NCI-H1105 treated with DMSO at 0.1 percent for 48 hours (cell line): Measurements from ENCODE around the gene SLC12A8.

Source experiments
- DNase-seq: peaks from one replicate; lab custom pipeline; 2025; lab: John Stamatoyannopoulos, UW

Gene SLC12A8, protein sequence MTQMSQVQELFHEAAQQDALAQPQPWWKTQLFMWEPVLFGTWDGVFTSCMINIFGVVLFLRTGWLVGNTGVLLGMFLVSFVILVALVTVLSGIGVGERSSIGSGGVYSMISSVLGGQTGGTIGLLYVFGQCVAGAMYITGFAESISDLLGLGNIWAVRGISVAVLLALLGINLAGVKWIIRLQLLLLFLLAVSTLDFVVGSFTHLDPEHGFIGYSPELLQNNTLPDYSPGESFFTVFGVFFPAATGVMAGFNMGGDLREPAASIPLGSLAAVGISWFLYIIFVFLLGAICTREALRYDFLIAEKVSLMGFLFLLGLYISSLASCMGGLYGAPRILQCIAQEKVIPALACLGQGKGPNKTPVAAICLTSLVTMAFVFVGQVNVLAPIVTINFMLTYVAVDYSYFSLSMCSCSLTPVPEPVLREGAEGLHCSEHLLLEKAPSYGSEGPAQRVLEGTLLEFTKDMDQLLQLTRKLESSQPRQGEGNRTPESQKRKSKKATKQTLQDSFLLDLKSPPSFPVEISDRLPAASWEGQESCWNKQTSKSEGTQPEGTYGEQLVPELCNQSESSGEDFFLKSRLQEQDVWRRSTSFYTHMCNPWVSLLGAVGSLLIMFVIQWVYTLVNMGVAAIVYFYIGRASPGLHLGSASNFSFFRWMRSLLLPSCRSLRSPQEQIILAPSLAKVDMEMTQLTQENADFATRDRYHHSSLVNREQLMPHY

DNA sequence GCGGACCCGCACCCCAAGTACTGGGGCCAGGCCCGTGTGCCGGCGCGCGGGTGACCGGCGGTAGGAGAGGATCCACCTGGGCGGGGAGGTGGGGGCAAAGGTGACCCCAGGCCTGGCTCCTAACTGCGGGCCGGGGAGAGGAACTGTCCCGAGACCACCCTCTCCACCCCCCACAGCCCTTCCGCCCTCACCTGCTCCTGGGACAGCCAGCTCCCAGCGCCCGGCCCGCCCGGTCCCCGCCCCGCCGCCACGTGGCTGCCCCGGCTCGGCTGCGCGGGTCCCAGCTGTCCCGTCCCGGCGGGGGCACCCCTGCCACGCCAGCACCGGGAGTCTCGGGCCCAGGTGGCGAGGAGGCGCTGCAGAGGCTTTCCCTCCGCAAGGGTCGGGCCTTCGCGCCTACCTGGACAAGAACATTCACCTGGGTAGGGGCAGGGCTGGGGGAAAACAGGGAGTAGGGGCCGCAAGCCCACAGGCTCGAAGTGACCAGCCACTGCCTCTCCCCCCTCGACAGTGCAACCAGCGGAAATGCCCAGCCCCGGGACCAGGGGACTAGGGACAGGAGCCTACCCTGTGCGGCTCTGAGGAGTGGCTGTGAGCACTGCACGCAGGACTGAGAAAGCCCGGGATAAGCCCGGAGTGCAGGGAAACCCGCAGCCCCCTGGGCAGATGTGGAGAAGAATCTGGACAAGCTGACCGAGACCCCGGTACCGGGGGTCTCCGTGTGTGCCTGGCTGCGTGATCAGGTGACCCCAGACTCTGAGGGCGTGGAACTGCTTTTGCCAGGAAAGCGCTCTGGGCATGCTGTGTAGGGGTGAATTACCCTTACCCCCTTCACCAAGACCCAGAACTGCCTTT is at the start of gene SLC12A8:
TSS of gene SLC12A8 (minus strand) at position 240 of the 855 bp plus-strand sequence. CDS start 1,399 bp downstream, outside the sequence.
- DNase-seq, result no peak

DNA sequence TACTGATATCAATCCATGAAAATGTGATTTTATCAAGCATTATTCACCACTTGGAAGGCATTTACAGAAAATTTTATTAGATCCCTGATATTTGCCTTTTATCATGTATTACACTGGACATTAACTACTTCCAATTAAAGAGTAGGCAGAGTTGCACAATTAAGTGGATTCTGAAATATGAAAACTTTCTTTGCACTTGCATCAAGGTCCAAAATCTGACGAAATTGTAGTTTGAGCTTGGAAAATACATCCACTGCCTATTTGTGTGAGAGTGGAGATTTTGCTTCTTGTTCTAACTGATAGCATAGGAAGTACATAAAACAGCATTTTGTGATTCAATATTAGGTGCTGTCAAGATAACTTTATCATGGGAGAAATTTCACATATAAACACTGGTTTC is 49.6 kb upstream of the SLC12A8 start:
- no peak for DNase-seq

DNA sequence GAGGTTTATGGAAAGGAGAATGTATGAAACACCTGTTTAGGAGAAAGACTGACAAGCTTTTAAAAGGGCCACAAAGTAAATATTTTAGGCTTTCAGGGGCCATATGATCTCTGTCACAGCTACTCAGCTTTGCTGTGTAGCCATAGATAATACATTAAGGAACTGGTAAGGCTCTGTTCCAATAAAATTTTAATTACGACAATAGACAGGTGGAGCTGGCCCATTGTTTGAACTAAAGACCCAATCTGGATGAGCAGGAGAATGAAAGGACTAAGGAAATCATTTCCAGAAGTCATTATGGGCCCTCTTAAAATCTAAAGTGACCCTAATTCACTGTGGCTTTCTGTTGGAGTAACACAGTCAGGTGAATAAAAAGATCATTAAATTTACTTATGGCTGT is 48.5 kb upstream of the SLC12A8 start:
- DNase-seq, result peak; percentile 99

DNA sequence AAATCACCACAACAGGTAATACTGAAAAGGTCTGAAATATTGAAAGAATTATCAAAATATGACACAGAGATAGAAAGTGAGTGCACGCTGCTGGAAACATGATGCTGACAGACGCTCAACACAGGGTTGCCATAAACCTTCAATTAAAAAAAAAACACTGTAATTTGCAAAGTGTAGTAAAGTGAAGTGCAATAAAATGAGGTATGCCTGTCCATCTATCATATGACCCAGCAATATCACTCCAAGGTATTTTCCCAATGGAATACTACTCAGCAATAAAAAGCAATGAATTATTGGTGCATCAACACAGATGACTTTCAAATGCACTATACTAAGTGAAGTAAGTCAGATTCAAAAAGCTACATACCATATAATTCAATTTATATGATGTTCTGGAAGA is 47.6 kb upstream of the SLC12A8 start:
- no peak for DNase-seq

DNA sequence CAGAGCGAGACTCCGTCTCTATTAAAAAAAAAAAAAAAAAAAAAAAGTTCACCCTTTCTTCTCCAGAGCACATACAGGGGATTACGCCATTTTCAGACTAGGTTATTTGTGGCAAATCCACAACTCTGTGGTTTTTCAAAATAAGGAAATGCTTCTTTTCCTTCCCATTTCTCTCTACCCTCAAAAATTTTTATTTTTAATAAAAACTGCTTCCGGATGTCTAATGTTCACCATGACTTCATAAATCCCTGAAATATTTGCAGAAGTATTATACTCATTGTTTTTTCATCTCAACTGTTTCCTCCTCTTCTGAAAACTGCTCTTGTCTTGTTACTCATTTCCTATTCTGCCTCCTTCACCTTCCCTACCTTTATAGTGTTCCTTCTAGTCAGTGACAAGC is 45.0 kb upstream of the SLC12A8 start:
- DNase-seq, result no peak

DNA sequence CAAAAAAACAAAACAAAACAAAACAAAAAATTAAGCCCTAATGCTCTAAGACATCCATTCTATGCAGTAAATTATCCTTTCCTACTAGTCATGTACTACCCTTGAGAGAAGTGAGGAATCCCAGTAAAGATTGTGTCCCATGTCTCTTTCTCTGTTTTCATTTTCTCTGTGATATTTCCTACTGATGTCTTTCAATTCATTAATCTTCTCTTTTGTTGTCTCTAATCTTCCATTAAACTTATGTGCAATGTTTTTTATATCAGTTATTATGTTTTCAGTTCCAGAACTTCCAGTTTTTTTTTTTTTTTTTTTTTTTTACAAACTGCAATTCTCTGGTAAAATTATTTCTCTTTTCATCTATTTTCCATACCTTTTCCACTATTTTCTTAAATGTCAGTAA is 44.1 kb upstream of the SLC12A8 start:
- DNase-seq, result no peak

DNA sequence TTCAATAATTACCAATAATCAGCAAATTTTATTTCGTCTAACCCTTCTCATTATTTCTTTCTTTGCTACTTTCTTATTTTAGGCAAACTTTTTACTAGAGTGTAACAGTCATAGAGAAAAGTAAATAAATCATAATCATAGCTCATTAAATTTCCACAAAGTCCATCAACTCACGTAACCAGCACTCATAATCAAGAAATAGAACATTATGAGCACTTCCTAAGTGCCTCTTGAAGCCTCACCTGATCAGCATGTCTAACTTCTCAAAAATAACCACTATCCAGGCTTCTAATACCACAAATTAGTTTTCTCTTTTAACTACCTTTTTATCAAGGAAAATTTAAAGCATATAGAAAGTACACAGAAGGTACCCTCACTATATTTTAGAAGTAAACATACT is 38.4 kb upstream of the SLC12A8 start:
- DNase-seq, result peak; percentile 61

DNA sequence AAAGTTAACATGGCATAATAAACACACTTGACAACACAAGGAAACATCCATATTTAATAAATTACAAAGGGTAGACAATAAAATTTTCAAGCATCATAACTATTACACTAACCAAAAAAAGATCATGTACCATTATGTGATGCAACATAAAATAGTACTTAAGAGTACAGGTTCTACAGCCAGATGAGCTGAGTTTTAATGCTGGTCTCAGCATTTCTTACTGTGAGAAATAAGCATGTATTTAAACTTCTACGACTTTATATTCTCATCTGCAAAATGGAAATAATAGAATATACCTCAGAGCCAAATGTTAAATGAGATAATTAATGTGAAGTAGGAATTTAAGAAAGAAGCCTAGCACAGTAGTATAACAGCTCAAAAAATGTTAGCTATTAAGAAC is 33.7 kb upstream of the SLC12A8 start:
- DNase-seq, result no peak

DNA sequence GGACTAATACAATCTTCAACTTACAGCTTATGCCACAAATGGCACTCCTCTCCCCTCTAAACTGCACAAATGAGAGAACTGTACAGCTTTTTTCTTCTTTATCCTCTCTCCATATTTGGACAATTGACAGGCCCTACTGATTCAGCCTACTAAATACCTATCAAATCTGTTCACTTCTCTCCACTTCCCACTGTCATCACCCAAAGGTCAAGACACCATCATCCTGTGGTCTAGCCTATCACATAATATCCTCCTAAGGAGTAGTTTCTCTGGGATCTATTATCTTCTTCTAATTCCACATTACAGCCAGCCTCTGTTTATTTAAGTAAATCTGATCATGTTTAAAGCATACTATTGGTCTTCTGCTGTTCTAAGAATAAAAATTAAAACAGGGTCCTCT is 33.0 kb upstream of the SLC12A8 start:
- no peak for DNase-seq

DNA sequence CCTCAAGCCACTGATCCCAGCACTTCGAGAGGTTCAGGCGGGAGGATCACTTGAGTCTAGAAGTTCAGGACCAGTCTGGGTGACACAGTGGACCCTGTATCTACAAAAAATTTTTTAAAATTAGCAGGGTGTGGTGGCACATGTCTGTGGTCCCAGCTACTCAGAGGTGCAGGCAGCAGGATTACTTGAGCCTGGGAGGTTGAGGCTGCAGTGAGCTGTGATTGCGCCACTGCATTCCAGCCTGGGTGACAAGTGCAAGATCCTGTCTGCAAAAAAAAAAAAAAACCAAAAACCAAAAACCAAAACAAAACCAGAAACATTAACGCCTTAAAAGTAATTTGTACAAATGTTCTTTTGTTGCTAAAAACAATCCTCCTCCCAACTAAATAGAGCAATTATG is 27.9 kb upstream of the SLC12A8 start:
- DNase-seq, result no peak

DNA sequence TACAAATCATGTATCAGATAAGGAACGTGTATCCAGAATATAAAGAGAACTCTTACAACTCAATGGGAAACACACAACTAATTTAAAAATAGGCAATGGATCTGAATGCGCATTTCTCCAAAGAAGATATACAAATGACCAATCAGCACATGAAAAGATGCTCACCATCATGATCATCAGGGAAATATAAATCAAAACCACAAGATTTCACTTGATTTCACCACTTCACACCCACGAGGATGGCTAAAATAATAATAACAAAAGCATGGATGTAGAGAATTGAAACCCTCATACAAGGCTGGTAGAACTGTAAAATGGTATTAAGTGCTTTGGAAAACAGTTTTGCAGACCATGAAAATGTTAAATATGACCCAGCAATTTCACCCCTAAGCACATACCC is 26.7 kb upstream of the SLC12A8 start:
- DNase-seq, result no peak

DNA sequence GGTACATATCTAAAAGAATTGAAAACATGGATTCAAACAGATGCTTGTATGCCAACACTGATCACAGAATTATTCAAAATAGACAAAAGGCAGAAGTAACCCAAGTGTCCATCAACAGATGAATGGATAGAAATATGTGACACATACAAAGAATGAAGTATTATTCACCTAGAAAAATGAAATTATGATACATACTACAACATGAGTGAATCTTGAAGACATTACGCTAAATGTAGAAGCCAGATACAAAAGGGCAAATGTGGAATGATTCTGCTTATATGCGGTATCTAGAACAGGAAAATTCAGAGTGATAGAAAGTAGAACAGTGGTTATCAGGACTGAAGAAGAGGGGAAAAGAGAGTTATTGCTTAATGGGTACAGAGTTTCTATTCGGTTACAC is 26.2 kb upstream of the SLC12A8 start:
- DNase-seq, result no peak

DNA sequence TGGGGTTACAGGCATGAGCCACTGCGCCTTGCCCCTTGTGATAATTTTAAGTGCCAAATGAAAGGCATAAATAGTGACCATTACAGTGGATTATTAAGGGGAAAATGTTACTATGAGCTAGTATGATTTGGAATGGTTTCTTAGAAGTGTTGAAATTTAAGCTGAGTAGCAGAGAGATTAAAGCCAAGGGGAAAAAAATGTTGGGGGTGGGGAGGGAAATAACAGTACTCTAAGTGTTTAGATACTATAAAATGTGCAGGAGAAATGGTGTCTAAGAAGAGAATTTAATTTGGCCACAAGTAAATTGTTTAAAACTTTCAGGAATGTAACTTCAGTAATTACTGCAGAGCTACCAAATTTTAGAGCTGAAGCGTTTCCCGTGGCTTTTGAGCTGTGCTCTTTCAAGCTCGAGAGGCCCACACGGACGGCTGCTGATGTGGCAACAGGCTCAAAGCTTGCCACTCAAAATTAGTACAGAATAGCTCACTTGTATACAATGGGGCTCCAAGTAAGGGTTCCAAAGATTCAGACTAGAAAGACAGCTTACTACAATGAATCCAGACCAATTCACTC is 23.9 kb upstream of the SLC12A8 start:
- DNase-seq, result no peak

DNA sequence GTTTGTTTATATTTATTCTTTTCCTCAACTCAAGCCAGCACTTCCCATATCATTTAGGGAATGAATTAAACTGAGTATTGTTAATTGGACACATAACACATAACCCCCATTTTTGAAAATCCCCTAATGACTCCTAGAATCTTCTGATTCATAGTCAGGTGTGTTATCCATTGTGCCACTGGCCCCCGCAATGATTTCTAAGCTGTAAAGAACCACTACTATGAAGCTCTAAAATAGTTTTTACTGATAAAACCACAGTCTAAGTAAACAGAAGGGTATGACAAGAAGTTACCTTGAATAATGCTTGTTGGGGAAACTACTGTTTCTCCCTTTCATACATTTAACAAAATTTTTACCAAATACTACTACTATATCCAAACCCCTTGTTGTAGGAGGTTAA is 22.3 kb upstream of the SLC12A8 start:
- no peak for DNase-seq

DNA sequence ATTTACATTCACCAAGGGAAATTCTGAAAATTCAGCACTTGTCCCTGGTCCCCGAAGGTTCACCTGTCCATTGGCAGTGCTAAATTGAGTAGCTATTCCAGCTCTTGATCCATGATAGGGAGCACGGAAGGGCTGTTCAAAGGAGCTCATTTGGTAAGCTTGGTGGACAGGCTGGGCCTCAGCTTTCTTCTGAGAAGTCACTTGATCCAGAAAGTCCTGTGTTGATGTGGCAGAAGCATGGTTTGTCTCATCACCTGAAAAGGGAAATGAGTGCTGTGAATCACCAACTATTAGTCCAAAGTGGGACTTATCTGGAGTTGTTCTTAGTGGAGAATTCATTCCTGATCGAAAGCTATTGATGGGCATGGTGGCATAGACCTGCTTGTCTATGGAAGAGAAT is 19.9 kb upstream of the SLC12A8 start:
- DNase-seq, result no peak

DNA sequence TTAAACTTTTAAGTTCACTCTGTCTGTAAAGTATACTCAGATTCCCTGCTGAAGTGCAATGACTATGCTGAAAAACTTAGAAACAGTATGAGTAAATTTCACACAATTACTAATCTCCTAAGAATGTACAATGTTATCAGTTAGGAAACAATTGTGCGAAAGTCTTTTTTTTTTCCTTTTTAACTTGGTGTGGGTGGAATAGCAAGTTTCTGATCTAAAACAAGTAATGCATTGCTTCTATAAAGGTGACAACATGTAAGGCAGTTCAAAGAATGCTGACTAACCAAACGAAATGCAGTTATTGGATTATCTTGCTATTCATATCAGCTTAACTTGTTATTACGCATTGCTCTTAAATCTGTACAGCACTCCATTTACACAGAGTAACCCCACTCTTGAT is 19.3 kb upstream of the SLC12A8 start:
- no peak for DNase-seq

DNA sequence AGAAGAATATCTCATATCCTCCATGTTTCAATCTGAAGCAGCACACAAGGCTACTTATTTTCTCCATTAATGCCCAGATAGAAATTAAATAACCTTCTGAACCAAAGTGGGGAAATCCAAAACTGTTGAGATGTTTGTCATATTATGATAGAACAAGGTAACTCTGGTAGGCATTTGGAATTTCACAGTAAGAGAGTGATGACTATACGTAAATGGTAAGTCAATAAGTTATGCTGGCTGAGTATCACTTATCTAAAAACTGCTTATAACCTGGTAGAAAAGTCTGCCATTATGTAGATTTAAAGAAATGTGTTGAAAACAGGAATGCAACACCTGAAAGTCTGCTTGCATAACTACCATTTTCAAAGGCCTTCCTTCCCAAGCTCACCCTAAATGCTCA is 17.2 kb upstream of the SLC12A8 start:
- no peak for DNase-seq

DNA sequence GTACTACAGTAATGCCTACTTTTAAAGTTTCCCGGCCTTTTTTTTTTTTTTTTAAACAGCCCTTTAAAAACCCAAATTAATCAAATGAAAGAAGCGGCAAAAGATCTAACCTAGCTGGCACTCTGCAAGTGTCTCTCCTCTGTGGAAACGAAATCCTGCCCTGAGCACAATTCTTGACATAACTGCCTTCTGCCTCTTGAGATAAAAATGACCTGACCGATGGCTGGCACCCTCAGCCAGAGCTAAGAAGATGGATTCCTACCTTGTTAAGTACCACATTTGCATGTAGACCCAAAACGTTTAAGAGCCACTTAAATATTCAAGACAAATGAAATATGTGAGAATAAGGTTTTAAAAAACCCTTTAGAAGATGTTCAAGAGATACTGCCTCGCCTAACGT is 16.6 kb upstream of the SLC12A8 start:
- no peak for DNase-seq

DNA sequence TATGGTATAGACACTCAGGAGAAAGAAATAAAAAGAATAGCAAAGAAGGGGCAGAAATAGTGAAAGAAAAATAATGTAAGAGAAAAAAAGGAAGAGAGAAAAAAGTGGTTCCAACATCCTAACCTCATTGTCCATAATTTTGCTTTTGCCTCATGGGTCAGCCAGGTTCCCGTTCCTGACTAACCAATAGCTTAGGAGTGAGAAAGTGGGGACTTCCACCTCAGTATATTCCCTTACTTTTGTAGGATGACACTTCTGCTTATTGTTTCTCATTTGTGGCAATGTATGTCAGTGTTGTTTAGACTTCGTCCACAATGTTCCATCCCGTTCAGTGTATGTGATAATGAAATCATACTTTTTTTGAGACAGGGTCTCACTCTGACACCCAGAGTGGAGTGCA is 9.3 kb upstream of the SLC12A8 start:
- DNase-seq, result no peak

DNA sequence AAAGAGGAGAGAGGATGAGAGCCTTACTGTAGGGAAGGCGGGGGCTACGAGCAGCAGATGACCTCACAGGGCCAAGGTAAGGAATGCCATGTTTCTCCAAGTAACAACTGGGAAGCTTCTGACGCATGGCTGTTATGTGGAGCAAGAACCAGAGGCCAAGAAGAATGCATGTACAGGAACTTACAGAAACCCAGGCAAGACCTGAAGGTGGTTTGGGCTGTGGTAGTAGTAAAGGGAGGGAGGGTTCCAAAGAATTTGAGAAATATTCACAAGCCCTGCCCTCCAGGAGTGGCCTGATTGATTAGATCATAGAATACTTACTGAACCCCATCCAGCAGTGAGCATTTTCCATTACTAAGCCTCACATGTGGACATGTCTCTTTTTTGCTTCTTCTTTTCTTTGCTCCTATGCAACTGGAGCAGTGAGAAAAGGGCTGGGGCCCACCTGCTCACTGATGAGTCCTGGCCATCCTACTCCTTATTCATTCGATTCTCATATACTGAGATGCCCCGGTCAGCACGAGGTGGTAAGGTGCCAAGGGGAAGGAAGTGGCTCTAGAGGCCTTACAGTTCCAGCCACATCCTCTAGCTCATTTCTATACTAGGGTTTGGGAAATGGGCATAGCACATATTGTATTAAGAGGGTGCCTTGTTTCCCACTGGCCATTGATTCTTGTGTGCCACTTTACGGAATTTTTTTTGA is 8.3 kb upstream of the SLC12A8 start:
- no peak for DNase-seq

DNA sequence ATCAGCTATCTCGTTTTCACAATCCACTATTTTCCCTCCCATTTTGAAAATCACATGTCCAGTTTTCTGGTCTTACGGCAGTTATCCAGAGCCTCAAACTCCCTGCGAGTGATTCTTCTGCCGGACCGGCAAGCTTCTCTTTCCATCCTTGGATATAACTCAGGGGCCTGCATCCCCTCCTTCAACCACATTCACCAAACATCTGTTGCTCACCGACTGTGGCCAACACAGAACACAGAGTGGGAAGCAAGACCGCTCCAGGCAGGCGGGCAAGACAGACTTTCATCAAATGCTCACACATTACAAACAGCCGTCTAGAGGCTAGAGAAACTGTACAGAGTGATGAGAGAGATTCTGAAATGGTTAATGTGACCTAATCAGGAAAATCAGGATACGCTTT is 7.6 kb upstream of the SLC12A8 start:
- no peak for DNase-seq

DNA sequence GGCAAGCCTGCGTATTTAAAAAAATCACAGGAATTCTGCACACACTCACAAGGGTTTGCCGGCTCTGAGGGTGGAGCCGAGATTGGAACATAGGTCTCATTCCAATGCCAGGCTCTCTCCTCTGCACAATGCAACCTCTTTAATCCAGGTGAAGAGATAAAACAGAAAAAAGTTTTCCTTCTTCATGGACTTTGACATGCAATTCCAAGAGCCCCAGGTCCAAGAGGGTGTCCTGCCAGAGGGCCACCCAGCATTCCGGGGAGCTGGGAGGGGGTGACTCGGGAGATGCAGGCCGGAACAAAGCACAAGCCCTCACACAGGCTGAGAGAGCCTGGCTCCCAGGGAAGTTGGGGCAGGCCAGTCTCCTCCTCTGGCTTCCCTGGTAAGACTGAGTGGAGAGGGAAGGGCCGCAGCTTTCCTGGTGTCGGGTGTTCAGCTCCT is 6.7 kb upstream of the SLC12A8 start:
- no peak for DNase-seq
